Endothelial cell of umbilical vein (primary cell): ENCODE results near the gene SMCO3. TPM values are rescaled to one million over a fixed set of nuclear protein-coding genes. Genes with fewer than 3 reads are reported as not detected.

Source experiments
- BruUV-seq: library from RNA; stranded (reverse); fragments of 400-500 nt; replicated peaks from 2 replicates; lab custom pipeline; 2021; lab: Mats Ljungman, UMichigan
- CTCF ChIA-PET: fragments of 300-600, 350-600 bp; sonication (Branson Sonifier 250); formaldehyde crosslinking; loops from one replicate; lab custom pipeline; 2021; ENCODE audit warnings: antibody characterized with exemption, inconsistent platforms; lab: Charles Lee
- POLR2A ChIA-PET: fragments of 300-600, 350-600 bp; sonication (Branson Sonifier 250); formaldehyde crosslinking; loops from one replicate; lab custom pipeline; 2021; ENCODE audit warnings: antibody characterized with exemption, inconsistent platforms; lab: Charles Lee
- DNase-seq: peaks from one replicate; pipeline ENCODE4 v3.0.0-alpha.2; 2011; ENCODE audit warnings: low read depth, low spot score
- FAIRE-seq: peaks from 2 replicates; lab custom pipeline; 2011; peaks lifted over from hg19 to GRCh38; lab: Jason Lieb, UNC
- H2AFZ ChIP-seq: 2 replicates; pipeline ENCODE4 v1.6.0; 2012; ENCODE audit warnings: low read depth, low read length, control low read depth, inconsistent platforms
- H3K27ac ChIP-seq: 2 replicates; pipeline ENCODE4 v1.5.1; 2011; ENCODE audit warnings: low read depth, mild to moderate bottlenecking, control low read depth, low read length, moderate library complexity; ENCODE audit not compliant: insufficient read depth
- H3K27me3 ChIP-seq, 2 experiments: 2 replicates each; pipeline versions ENCODE4 v1.6.0 to v1.6.1; 2011; ENCODE audit warnings: low read length in 2 of 2, mixed read lengths in 1 of 2; ENCODE audit not compliant: control insufficient read depth in 2 of 2, insufficient read depth in 2 of 2
- H3K36me3 ChIP-seq, 2 experiments: 2 replicates in 1 of 2; 3 replicates in 1 of 2; pipeline ENCODE4 v1.5.1; 2011; ENCODE audit warnings: low read length in 2 of 2, mild to moderate bottlenecking in 1 of 2, moderate library complexity in 1 of 2; ENCODE audit not compliant: control insufficient read depth in 2 of 2, insufficient read depth in 2 of 2; ENCODE audit errors: extremely low read depth in 1 of 2
- H3K4me1 ChIP-seq: 3 replicates; pipeline ENCODE4 v1.5.1; 2011; ENCODE audit warnings: mild to moderate bottlenecking, low read length; ENCODE audit not compliant: control insufficient read depth, insufficient read depth; ENCODE audit errors: extremely low read depth
- H3K4me2 ChIP-seq: 2 replicates; pipeline ENCODE4 v1.6.1; 2011; ENCODE audit warnings: low read length, control low read depth, mixed read lengths; ENCODE audit not compliant: insufficient read depth
- H3K4me3 ChIP-seq, 3 experiments: fragments of 200-600 bp in 1 of 3; sonication (generic), shearing (Covaris generic) in 1 of 3; replicated peaks in 1 of 3; 2 replicates each; pipeline ENCODE4 v1.5.1; 2011 to 2016; ENCODE audit warnings: control low read depth in 3 of 3, low read length in 3 of 3, mild to moderate bottlenecking in 2 of 3, inconsistent platforms in 1 of 3, low read depth in 1 of 3, moderate library complexity in 1 of 3; ENCODE audit not compliant: insufficient read depth in 1 of 3
- H3K79me2 ChIP-seq: 2 replicates; pipeline ENCODE4 v1.6.0; 2012; ENCODE audit warnings: low read length, inconsistent platforms; ENCODE audit not compliant: control insufficient read depth, insufficient read depth
- H3K9ac ChIP-seq: replicated peaks from 2 replicates; pipeline ENCODE3; 2011; ENCODE audit warnings: low read length, control low read depth; ENCODE audit not compliant: insufficient read depth; ENCODE audit errors: extremely low read depth
- H3K9me1 ChIP-seq: replicated peaks from 3 replicates; pipeline ENCODE4 v1.6.0; 2011; ENCODE audit warnings: mild to moderate bottlenecking, low read length; ENCODE audit not compliant: control insufficient read depth, insufficient read depth; ENCODE audit errors: extremely low read depth
- H3K9me3 ChIP-seq: replicated peaks from 2 replicates; pipeline ENCODE4 v1.5.1; 2012; ENCODE audit warnings: low read length, inconsistent platforms; ENCODE audit not compliant: control insufficient read depth, insufficient read depth
- H4K20me1 ChIP-seq: replicated peaks from 2 replicates; pipeline ENCODE3; 2011; ENCODE audit warnings: mild to moderate bottlenecking, low read length; ENCODE audit not compliant: control insufficient read depth, insufficient read depth; ENCODE audit errors: extremely low read depth
- CTCF ChIP-seq, 2 donors: IDR thresholded peaks; 1 replicate in 1 of 2; 2 replicates in 1 of 2; pipeline ENCODE4 v1.5.1; 2011; ENCODE audit warnings: low read length in 2 of 2, mild to moderate bottlenecking in 2 of 2, moderate library complexity in 2 of 2, control low read depth in 1 of 2, inconsistent platforms in 1 of 2, low read depth in 1 of 2; ENCODE audit not compliant: insufficient read depth in 1 of 2; ENCODE audit errors: extremely low read depth in 1 of 2
- EZH2 ChIP-seq: IDR thresholded peaks from 2 replicates; pipeline ENCODE4 v1.6.1; 2012; ENCODE audit warnings: borderline replicate concordance, low read depth, mild to moderate bottlenecking, moderate library complexity, low read length, inconsistent platforms; ENCODE audit not compliant: severe bottlenecking
- FOS ChIP-seq: IDR thresholded peaks from 2 replicates; pipeline ENCODE4 v1.6.1; 2011; ENCODE audit warnings: mild to moderate bottlenecking, low read length, moderate library complexity, borderline replicate concordance; ENCODE audit not compliant: insufficient read depth
- GATA2 ChIP-seq: IDR thresholded peaks from 2 replicates; pipeline ENCODE4 v1.7.0; 2011; ENCODE audit warnings: low read depth, mild to moderate bottlenecking, moderate library complexity, mixed read lengths, low read length; ENCODE audit not compliant: insufficient read length, insufficient read depth
- JUN ChIP-seq: IDR thresholded peaks from 2 replicates; pipeline ENCODE4 v1.6.1; 2011; ENCODE audit warnings: borderline replicate concordance, low read depth; ENCODE audit not compliant: insufficient read length, insufficient read depth
- MAX ChIP-seq: IDR thresholded peaks from 2 replicates; pipeline ENCODE4 v1.6.1; 2011; ENCODE audit not compliant: insufficient read depth, insufficient read length
- MYC ChIP-seq: IDR thresholded peaks from one replicate; pipeline ENCODE4 v1.6.1; 2011; ENCODE audit warnings: mild to moderate bottlenecking, low read depth, low read length
- POLR2A ChIP-seq: IDR thresholded peaks from 2 replicates; pipeline ENCODE4 v1.6.1; 2012; ENCODE audit warnings: low read depth, mild to moderate bottlenecking, control low read depth, low read length
- POLR2AphosphoS5 ChIP-seq: IDR thresholded peaks from 2 replicates; pipeline ENCODE4 v1.6.1; 2012; ENCODE audit warnings: low read depth, mild to moderate bottlenecking, control low read depth, low read length, moderate library complexity; ENCODE audit not compliant: insufficient read depth
- dilution Hi-C: fragments of 300-500 bp; cut with MboI; formaldehyde crosslinking; loops from one replicate; pipeline ENCODE4 v1.15.0; 2019; ENCODE audit warnings: low sequenced_read_pairs; ENCODE audit not compliant: extremely low pct_ligation_motif_present
- intact Hi-C: fragments of 100-400 bp; cut with micrococcal nuclease; formaldehyde crosslinking; loops from one replicate; pipeline ENCODE4 v1.10.0; 2022
- polyA plus RNA-seq, 4 experiments: library from polyadenylated mRNA; depleted of rRNA in 3 of 4; stranded (reverse) in 3 of 4; unstranded in 1 of 4; fragments of >200 nt; gene quantifications; 2 replicates each; pipeline versions ENCODE4 v1.2.1 to v1.2.3, GENCODE V29; 2011 to 2012; ENCODE audit warnings: missing spikeins in 1 of 4
- total RNA-seq: library from RNA; stranded (reverse); gene quantifications from 2 replicates; pipeline ENCODE4 v1.2.3, GENCODE V29; 2021

The SMCO3 gene
- total and polyA plus RNA-seq, 2 donors (not counting 3 experiments of a cell fraction or from before 2014, with no cell fraction given): 0.33 to 0.35 TPM

GRCh38 chr12:14802247-14802646 is 11.7 kb downstream of the SMCO3 start:
- dilution Hi-C loops: no loop called here
- Histone ChIP-seq H3K9ac (peak overlapping the region; percentile 97), H3K9me1 (no peaks in the 10 kb centered on the region), H3K4me3 (peak overlapping the region; percentile 76 to 98 (median 97)), H3K36me3 (peaks cover 7 to 14% of the 10 kb centered on the region in 2 experiments), H3K4me2 (peak overlapping the region; percentile 80), H2AFZ (no peak overlapping the region), H3K27ac (peak overlapping the region; percentile 90), H3K4me1 (peaks cover 17% of the 10 kb centered on the region), H4K20me1 (no peaks in the 10 kb centered on the region), H3K27me3 (no peaks in the 10 kb centered on the region), H3K79me2 (peaks cover 49% of the 10 kb centered on the region), H3K9me3 (no peaks in the 10 kb centered on the region)
- intact Hi-C loops: no loop called here
- TF ChIP-seq JUN (no peak), POLR2A (no peak), FOS (no peak), GATA2 (no peak), CTCF (IDR thresholded peaks at IDR 0.05; ENCODE audit: extremely low read depth in 1 of 2, insufficient read depth in 1 of 2, low read depth in 1 of 2, low read length in 2 of 2) (no peak), MYC (no peak), MAX (no peak), POLR2AphosphoS5 (no peak), EZH2 (no peak)
- ChIA-PET POLR2A (interaction anchor here (0.7 to 1.2 kb wide), 2 partner anchors 9 to 42 kb away, joined by 3 to 6 read pairs; no protein-coding TSS in a partner anchor), CTCF (interaction anchor here (1.1 to 3.2 kb wide), 8 partner anchors 9 to 419 kb away, joined by 5 to 20 read pairs (median 6); partner anchors contain the start of gene RERG)
- DNase-seq (no peak), FAIRE-seq (no peak)
- no TSS peak for BruUV-seq
